ENCODE data around the gene TIMM44.

TIMM44 gene

DNA sequence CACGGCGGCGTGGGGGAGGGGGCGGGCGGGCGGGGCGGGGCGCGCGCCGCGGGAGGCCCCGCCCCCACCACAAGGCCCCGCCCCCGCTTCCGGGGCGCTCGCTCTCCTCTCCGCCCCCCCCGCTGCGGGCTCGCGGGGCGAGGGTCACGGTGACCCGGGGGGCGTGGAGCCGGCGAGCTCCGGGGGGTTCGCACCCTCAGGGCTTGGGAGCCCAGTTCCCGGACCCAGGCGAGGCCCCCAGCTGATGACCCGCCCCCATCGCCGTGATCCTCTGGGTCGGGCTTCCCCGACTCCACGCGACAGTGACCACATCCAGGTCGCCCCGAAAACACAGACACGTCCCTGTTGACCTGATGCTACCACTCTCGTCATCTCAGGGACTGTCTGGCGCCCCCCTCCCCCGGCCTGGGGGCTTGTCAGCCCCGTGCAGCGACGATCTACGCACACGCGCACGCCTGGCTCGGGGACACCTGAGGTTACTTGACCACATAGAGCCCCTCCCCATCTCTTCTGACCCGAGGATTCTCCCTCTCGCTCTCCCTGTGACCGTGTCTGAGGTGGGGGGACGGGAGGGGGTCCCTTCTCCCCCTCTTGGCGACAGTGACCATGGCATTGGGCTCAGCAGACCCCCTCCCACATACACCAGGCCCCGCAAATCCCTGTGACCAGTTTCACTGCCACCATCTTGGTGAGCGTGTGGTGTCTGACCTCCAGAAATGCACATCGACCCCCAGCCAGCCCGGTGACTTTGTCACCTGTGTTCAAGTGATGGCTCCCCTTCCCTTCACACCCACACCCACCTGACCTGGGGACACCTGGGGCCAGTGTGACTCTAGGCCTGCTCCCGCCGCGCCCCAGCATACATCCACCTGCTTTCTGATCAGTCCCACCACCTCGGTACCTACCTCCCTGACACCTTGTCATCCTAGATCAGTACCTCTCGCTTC is 39.1 kb downstream of the TIMM44 start:
- ChIA-PET POLR2A (interaction anchor here (0.6 to 1.6 kb wide), 7 partner anchors 11 to 472 kb away, joined by 3 to 13 read pairs (median 6); partner anchors contain the start of genes LRRC8E and SNAPC2), CTCF (interaction anchor here (0.6 to 1.9 kb wide), 15 partner anchors 8 to 970 kb away, joined by 3 to 13 read pairs (median 5); partner anchors contain the start of genes SNAPC2 and TIMM44)
- TF ChIP-seq, protein P1, sequence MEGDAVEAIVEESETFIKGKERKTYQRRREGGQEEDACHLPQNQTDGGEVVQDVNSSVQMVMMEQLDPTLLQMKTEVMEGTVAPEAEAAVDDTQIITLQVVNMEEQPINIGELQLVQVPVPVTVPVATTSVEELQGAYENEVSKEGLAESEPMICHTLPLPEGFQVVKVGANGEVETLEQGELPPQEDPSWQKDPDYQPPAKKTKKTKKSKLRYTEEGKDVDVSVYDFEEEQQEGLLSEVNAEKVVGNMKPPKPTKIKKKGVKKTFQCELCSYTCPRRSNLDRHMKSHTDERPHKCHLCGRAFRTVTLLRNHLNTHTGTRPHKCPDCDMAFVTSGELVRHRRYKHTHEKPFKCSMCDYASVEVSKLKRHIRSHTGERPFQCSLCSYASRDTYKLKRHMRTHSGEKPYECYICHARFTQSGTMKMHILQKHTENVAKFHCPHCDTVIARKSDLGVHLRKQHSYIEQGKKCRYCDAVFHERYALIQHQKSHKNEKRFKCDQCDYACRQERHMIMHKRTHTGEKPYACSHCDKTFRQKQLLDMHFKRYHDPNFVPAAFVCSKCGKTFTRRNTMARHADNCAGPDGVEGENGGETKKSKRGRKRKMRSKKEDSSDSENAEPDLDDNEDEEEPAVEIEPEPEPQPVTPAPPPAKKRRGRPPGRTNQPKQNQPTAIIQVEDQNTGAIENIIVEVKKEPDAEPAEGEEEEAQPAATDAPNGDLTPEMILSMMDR (IDR thresholded peaks at IDR 0.05; ENCODE audit: insufficient read depth, low read length, missing control alignments): no peak
- peak overlapping the region; percentile 91 for H3K4me3 ChIP-seq (ENCODE audit: low read depth, low read length)
- no peak for DNase-seq (ENCODE audit: low read depth, low spot score)

DNA sequence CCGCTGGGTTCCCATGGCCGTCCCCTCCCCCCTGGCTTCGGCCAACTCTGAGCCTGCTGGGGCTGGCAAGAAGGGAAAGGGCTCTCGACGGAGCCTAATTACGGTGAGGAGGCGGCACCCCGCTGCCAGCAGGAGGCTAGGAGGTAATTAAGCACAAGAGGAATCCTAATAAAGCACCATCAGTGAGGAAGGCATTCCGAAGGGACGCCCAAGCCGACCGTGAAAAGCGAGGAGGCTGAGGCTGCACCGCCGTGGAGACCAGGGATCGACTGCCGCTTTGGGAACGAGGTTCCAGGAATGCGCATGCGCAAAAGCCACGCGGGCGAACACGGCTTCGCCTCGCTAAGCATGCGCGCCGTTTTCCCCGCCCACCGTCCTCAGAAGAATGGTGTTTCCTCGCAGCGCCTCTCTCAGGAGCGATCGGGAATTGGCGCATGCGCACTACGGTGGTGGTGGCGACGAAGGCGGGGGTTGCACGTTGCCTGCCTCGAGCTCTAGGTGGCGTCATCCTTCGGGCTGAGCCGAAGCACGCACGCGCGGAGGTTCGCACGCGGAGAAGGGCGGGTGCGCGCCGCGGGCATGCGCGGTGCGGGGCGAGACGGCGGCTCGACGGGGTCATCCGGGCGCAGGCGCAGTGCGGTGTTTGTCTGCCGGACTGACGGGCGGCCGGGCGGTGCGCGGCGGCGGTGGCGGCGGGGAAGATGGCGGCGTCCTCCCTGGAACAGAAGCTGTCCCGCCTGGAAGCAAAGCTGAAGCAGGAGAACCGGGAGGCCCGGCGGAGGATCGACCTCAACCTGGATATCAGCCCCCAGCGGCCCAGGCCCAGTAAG is 40.0 kb downstream of the TIMM44 start, which contains the start of gene MAP2K7:
Gene MAP2K7 (plus strand): TSS at position 634 of the 830 bp plus-strand sequence. CDS start 68 bp downstream, at position 702.
- ChIA-PET POLR2A (interaction anchor here (0.6 to 1.6 kb wide), 10 partner anchors 8 to 473 kb away, joined by 3 to 13 read pairs (median 4); partner anchors contain the start of genes LRRC8E, NDUFA7, RPS28 and SNAPC2), CTCF (interaction anchor here (0.6 to 1.9 kb wide), 15 partner anchors 9 to 969 kb away, joined by 3 to 13 read pairs (median 5); partner anchors contain the start of genes SNAPC2 and TIMM44)
- TF ChIP-seq, protein P1 (IDR thresholded peaks at IDR 0.05; ENCODE audit: insufficient read depth, low read length, missing control alignments): peak; percentile 72
- peak within 1 kb of the TSS; percentile 91 for H3K4me3 ChIP-seq (ENCODE audit: low read depth, low read length)
- DNase-seq (ENCODE audit: low read depth, low spot score): peak; percentile 88

DNA sequence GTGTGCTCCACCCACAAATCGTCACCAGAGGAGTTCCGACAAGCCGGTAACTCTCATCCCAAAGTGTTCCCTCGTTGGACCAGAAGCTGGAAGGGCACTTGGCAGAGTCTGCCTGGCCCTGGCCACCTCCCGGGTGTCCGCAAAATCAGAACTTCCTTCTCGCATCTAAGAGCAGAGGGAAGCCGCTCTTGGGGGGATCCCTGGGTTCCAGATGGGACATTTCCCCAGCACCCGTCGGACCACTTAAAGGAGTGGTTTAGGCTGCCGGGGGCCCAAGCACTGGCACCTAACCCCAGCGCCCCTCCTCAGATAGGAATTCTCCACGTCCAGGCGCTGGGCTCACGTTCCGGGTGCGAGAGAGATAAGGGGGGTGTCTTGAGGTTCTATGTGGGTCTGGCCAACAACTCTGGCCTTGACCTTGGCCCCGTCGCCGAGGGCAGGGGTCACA is 40.6 kb downstream of the TIMM44 start:
- TF ChIP-seq, protein P1 (IDR thresholded peaks at IDR 0.05; ENCODE audit: insufficient read depth, low read length, missing control alignments): no peak
- ChIA-PET POLR2A (interaction anchor here (0.6 to 1.6 kb wide), 9 partner anchors 9 to 419 kb away, joined by 3 to 13 read pairs (median 4); partner anchors contain the start of genes LRRC8E, NDUFA7, RPS28 and SNAPC2), CTCF (interaction anchor here (1.0 to 1.9 kb wide), 12 partner anchors 10 to 77 kb away, joined by 3 to 13 read pairs (median 6); partner anchors contain the start of genes LRRC8E and TIMM44)
- H3K4me3 ChIP-seq (ENCODE audit: low read depth, low read length): peak overlapping the region; percentile 86
- DNase-seq (ENCODE audit: low read depth, low spot score): no peak

DNA sequence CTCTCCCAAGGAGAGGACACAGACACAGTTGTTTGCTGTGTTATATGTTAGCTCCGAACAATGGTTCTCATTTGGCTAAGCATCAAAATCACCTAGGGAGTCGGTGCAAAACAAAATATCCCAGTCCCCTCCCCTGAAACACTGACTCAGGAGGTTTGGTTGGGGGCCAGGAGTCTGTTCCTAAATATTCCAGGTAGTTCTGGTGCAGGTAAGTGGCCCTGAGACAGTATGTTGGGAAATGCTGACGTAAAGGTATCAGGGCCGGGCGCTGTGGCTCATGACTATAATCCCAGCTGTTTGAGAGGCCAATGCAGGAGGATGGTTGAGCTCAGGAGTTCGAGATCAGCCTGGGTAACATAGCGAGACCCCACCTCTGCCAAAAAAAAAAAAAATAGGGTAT is 42.1 kb downstream of the TIMM44 start:
- ChIA-PET POLR2A (interaction anchor here (2.2 kb wide), 1 partner anchor 11 kb away, joined by 7 read pairs; no protein-coding TSS in a partner anchor), CTCF (interaction anchor here (0.6 to 2.0 kb wide), 11 partner anchors 10 to 519 kb away, joined by 3 to 8 read pairs (median 4); partner anchors contain the start of gene LRRC8E)
- DNase-seq (ENCODE audit: low read depth, low spot score): no peak
- TF ChIP-seq, protein P1 (IDR thresholded peaks at IDR 0.05; ENCODE audit: insufficient read depth, low read length, missing control alignments): no peak
- no peak overlapping the region for H3K4me3 ChIP-seq (ENCODE audit: low read depth, low read length)

DNA sequence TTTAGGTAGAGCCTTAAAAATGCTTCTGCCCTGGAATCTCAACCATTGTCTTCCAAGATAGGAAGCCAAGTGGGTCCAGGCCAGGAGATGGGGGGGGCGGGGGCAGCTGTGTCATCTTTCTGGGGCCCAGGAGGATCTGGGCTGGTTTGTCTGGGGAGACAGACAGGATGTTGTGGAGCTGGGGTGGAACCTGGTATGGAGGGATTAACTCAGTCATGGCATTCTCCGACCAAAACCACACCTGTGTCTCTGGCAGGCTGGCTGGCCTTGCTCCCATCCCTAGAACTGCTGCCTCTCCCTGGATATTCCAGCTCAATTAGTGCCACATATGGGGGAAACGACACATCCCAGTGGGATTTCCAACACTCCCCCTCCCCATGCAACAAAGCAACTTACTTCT is 42.5 kb downstream of the TIMM44 start:
- ChIA-PET CTCF (interaction anchor here (0.7 to 2.0 kb wide), 10 partner anchors 13 to 50 kb away, joined by 3 to 8 read pairs (median 4); partner anchors contain the start of gene LRRC8E), POLR2A (interaction anchor here (1.4 to 2.2 kb wide), 2 partner anchors 8 to 11 kb away, joined by 3 to 7 read pairs; no protein-coding TSS in a partner anchor)
- TF ChIP-seq, protein P1 (IDR thresholded peaks at IDR 0.05; ENCODE audit: insufficient read depth, low read length, missing control alignments): no peak
- DNase-seq (ENCODE audit: low read depth, low spot score): no peak
- H3K4me3 ChIP-seq (ENCODE audit: low read depth, low read length): no peak overlapping the region

Data from AG04449 (cell line).